GM12892 (cell line): Measurements from ENCODE around the gene TYW3.

Source experiments
- POLR2A ChIP-seq: IDR thresholded peaks from 2 replicates; pipeline ENCODE4 v1.6.1; 2011; ENCODE audit warnings: low read depth, low read length, control low read depth
- TAF1 ChIP-seq: IDR thresholded peaks from 2 replicates; pipeline ENCODE4 v1.6.1; 2011; ENCODE audit warnings: low read depth, mild to moderate bottlenecking, control low read depth, low read length, borderline replicate concordance

DNA sequence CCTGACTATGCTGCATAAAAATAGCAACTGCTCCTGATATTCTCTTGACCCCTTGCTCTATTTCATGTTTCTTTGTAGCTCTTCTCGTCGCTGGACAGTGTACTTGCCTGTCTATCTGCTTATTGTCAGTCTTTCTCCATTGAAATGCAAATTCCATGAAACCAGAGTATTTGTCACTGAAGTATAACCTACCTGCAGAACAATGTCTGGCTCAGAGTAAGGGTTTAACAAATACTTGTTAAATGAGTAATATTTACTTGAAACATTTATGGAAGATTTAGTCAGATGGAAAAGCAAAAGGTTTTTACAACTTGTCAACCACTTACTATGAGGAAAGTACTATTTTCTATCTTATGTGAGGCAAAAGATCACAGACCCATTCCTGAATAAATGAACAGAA lies 39.5 kb upstream of the TYW3 start:
- TF ChIP-seq POLR2A, result no peak
- no peak for TF ChIP-seq TAF1
